Smooth muscle cell of trachea (primary cell): ENCODE data around the gene SPINK4. TPM values are rescaled to one million over a fixed set of nuclear protein-coding genes. Genes with fewer than 3 reads are reported as not detected.

Experiments used
- total RNA-seq: library from RNA; depleted of rRNA; stranded (reverse); fragments of >200 nt; gene quantifications from 2 replicates; pipeline ENCODE4 v1.2.1, GENCODE V29; 2014

Gene SPINK4
- total RNA-seq = not detected in 2 replicates

DNA sequence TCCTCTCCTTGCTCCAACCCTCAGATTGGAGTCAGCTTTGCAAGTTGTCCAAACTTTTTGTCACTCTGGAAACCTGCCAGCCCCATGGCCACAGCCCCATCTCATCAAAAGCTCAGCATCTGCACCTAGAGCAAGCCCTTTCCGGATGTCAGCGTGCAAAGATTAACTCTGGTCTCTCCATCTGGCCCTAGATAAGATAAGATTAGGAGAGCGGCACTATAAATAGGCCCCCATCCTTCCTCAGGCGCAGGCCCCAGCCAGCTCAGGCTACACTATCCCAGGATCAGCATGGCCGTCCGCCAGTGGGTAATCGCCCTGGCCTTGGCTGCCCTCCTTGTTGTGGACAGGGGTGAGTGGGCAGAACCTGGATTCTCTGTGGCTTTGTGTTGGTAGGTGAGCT is at the start of gene SPINK4:
Gene SPINK4, plus strand, starts transcription at position 247 of the 400 bp plus-strand sequence. Its CDS starts 42 bp downstream, at position 289.

DNA sequence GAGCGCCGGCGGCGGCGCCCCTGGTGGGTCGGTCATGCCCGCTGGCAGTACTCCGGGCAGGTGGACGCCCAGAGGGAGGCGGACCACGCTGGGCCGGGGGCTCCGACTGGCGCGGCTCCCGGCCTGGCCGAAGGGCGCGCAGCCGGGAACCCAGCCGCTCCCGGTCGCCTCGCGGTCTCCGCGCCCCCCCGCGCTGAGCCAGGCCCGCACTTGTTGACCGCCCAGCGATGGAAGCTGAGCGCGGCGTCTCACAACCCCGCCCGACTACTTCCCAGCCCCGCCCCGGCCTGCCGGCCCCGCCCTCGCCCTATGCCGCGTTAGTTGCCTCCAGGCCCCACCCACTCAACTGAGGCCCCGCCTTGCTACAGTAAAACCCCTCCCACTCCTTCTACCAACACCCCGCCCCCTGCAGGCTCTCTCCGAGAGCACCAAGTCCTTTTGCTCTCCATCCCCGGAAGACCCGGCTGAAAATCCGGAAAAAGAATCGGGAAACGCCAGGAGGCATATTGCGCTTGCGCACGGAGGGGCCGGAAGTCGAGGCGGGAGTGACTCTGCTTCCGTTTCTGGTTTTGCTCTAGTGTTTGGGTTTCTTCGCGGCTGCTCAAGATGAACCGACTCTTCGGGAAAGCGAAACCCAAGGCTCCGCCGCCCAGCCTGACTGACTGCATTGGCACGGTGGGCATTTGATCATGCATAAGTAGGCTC is 24.7 kb downstream of the SPINK4 start, which contains the start of the genes BAG1 and CHMP5:
Gene BAG1, minus strand, starts transcription at position 236 of the 705 bp plus-strand sequence.
Gene CHMP5, plus strand, starts transcription at position 577 of the 705 bp plus-strand sequence. Its CDS starts 30 bp downstream, at position 607.

DNA sequence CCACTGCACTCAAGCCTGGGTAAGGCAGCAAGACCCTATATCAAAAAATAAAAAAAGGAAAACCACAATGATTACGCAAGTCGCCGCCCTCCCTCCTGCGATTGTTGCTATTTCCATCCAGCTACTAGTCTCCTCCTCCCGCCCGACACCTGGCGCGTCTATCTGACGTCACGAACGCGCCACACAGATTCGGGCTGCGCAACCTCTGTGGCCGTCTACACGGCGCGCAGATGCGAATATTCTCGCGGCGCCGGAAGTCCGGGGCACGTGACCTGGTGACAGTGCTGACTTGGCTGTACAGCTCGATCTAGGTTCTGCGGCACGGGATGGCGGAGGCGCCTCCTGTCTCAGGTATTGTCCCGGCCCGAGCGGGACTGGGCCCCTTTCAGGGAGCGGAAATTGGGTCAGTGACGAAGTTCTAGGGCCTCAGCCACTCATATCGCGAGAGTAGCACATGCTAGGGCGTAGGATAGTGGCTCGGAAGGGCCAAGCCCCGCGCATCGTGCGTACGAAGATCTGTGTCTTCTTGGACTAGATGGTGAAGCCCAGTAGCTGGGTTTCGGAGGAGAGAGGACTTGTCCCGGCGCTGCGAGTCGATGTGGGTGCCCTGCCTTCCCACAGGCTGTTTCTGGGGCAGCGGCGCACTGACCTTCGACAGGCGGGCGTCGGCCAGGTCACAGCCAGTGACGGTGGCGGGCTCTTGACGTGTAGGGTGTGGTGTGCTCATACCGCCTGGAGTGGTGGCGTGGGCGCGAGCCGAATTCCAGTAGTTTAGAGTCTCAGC is 50.5 kb downstream of the SPINK4 start, which contains the start of gene NFX1:
Gene NFX1, plus strand, starts transcription at position 270 of the 784 bp plus-strand sequence. Its CDS starts 57 bp downstream, at position 327.

Other genes with a start within 250 kb of the SPINK4 start
- gene APTX, start 238.5 kb upstream of the SPINK4 start, total RNA-seq = 36.4 and 44.9 TPM in 2 replicates
- gene DNAJA1, start 214.9 kb upstream of the SPINK4 start, total RNA-seq = 94.6 and 102 TPM in 2 replicates
- gene SMU1, start 163.5 kb upstream of the SPINK4 start, total RNA-seq = 33.4 and 38.5 TPM in 2 replicates
- 31.1 and 32.3 TPM in 2 replicates for gene B4GALT1, start 72.8 kb upstream of the SPINK4 start, total RNA-seq
- 13.7 and 26.9 TPM in 2 replicates for gene BAG1, start 24.5 kb downstream of the SPINK4 start, total RNA-seq
- 93.6 and 113 TPM in 2 replicates for gene CHMP5, start 24.9 kb downstream of the SPINK4 start, total RNA-seq
- gene NFX1, start 50.3 kb downstream of the SPINK4 start, total RNA-seq = 27.1 and 33.4 TPM in 2 replicates
- 0.29 and 0.99 TPM in 2 replicates for gene AQP7, start 162.4 kb downstream of the SPINK4 start, total RNA-seq
- 2.6 and 21.2 TPM in 2 replicates for gene AQP3, start 207.4 kb downstream of the SPINK4 start, total RNA-seq
- 20.7 and 28.3 TPM in 2 replicates for gene NOL6, start 233.8 kb downstream of the SPINK4 start, total RNA-seq